ENCODE measurements around the gene GPR89A. TPM values are rescaled to one million over a fixed set of nuclear protein-coding genes. Genes with fewer than 3 reads are reported as not detected.

Gene GPR89A
- total RNA-seq, 1 donor from 2014 or later, result 29.0 TPM

GRCh38 chr1:145688328-145688727, 80.5 kb downstream of the GPR89A start:
- Histone ChIP-seq H3K27me3 (no peaks in the 10 kb centered on the region), H3K4me3 (no peak overlapping the region), H3K9me3 (no peaks in the 10 kb centered on the region), H3K36me3 (no peaks in the 10 kb centered on the region), H3K27ac (no peak overlapping the region), H3K4me1 (peaks cover 7% of the 10 kb centered on the region)
- no peak for DNase-seq (ENCODE audit: extremely low spot score in 2 of 2)
- intact Hi-C loops (cut with DNase I), result no loop called here
- no peak for TF ChIP-seq CTCF (IDR thresholded peaks at IDR 0.05)
- TF ChIP-seq POLR2AphosphoS5 (IDR thresholded peaks at IDR 0.05; ENCODE audit: insufficient read depth in 1 of 2, low read depth in 1 of 2), result no peak
- no peak for TF ChIP-seq POLR2A (IDR thresholded peaks at IDR 0.05)

- no peak overlapping the region for H3K4me3 ChIP-seq
- peaks cover 7% of the 10 kb centered on the region for H3K4me1 ChIP-seq
- DNase-seq (ENCODE audit: extremely low spot score in 2 of 2), result no peak
- no peaks in the 10 kb centered on the region for H3K36me3 ChIP-seq
- no peaks in the 10 kb centered on the region for H3K27me3 ChIP-seq
- H3K9me3 ChIP-seq, result no peaks in the 10 kb centered on the region
- intact Hi-C loops (cut with DNase I), result no loop called here
- no peak for TF ChIP-seq CTCF (IDR thresholded peaks at IDR 0.05)
- TF ChIP-seq POLR2A (IDR thresholded peaks at IDR 0.05), result no peak
- no peak for TF ChIP-seq POLR2AphosphoS5 (IDR thresholded peaks at IDR 0.05; ENCODE audit: insufficient read depth in 1 of 2, low read depth in 1 of 2)
- H3K27ac ChIP-seq, result no peak overlapping the region
Observed at GRCh38 chr1:145688924-145689323, 81.1 kb downstream of the GPR89A start.

- peaks cover 7% of the 10 kb centered on the region for H3K4me1 ChIP-seq
- no peak overlapping the region for H3K27ac ChIP-seq
- no peaks in the 10 kb centered on the region for H3K27me3 ChIP-seq
- H3K36me3 ChIP-seq, result no peaks in the 10 kb centered on the region
- no peak overlapping the region for H3K4me3 ChIP-seq
- intact Hi-C loops (cut with DNase I), result no loop called here
- no peak for DNase-seq (ENCODE audit: extremely low spot score in 2 of 2)
- TF ChIP-seq CTCF (IDR thresholded peaks at IDR 0.05) (no peak), POLR2A (IDR thresholded peaks at IDR 0.05) (no peak), POLR2AphosphoS5 (IDR thresholded peaks at IDR 0.05; ENCODE audit: insufficient read depth in 1 of 2, low read depth in 1 of 2) (no peak)
- no peaks in the 10 kb centered on the region for H3K9me3 ChIP-seq
Observed at GRCh38 chr1:145689922-145690321, 82.1 kb downstream of the GPR89A start.

GRCh38 chr1:145690587-145691558, 83.1 kb downstream of the GPR89A start:
- intact Hi-C loops (cut with DNase I), result no loop called here
- DNase-seq (ENCODE audit: extremely low spot score in 2 of 2), result no peak

More at GRCh38 chr1:145690587-145691558, 83.1 kb downstream of the GPR89A start:
- Histone ChIP-seq H3K9me3 (no peaks in the 10 kb centered on the region), H3K4me1 (peaks cover 7% of the 10 kb centered on the region), H3K27me3 (no peaks in the 10 kb centered on the region), H3K27ac (no peak overlapping the region), H3K4me3 (no peak overlapping the region), H3K36me3 (no peaks in the 10 kb centered on the region)
- TF ChIP-seq POLR2A (IDR thresholded peaks at IDR 0.05) (no peak), CTCF (IDR thresholded peaks at IDR 0.05) (no peak), POLR2AphosphoS5 (IDR thresholded peaks at IDR 0.05; ENCODE audit: insufficient read depth in 1 of 2, low read depth in 1 of 2) (no peak)
